Lower leg skin (tissue), 3 donors: ENCODE measurements around the gene SMIM36.

ENCODE experiments used
- CTCF ChIP-seq, 3 donors: fragments of 450-650 bp; IDR thresholded peaks; one replicate each; pipeline ENCODE4 v1.5.1; 2016; ENCODE audit warnings: antibody characterized with exemption in 3 of 3, mild to moderate bottlenecking in 3 of 3, moderate library complexity in 2 of 3
- POLR2A ChIP-seq, 2 donors: fragments of 450-650 bp; IDR thresholded peaks; one replicate each; pipeline ENCODE4 v1.6.1; 2016 to 2017; ENCODE audit warnings: antibody characterized with exemption in 2 of 2, mild to moderate bottlenecking in 1 of 2, moderate library complexity in 1 of 2

DNA sequence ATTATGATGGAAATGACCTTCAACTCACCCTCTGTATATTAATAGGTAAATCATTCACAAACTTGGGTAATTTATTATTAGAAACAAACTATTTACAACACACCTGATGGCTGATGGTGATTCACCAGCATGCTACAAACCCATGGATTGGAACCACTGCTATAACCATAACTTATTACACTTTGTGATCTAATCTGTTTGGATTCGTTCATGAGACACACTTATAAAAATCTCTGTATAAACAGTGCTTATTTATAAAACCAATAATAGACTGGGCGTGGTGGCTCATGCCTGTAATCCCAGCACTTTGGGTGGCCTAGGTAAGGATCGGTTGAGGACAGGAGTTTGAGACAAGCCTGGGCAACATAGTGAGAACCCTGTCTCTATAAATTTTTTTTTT is 16.0 kb downstream of the SMIM36 start:
- no peak for TF ChIP-seq CTCF (IDR thresholded peaks at IDR 0.05)
- TF ChIP-seq POLR2A (IDR thresholded peaks at IDR 0.05): no peak
